ENCODE results near the gene SOHLH1.

DNA sequence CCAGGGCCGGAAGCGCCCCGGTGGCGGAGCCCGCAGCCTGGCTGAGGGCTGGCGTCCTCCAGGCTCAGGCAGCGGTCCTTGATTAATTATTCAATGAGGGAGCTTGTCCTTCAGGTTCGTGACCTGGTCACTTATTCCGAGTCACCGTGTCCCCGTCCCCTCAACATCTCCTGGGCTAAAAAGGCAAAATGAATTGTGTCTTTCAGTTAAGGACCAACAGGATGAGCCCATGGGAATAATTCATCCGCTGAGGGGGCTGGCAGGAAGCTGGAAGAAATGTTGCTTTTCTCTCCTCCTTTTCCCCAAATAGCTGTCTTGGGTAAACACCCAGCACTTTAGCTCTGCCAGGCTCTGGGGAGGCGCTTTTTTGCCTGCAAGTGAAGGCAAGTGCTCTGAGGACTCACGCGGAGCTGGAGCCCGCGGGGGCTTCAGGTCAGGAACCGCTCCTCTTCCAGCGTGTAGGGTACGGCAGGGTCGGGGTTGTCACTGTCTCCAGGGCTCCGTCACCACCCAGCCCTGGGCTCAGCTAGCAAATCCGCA lies 15.8 kb upstream of the SOHLH1 start:
- TF ChIP-seq GATA2 (IDR thresholded peaks at IDR 0.05; ENCODE audit: low read depth, low read length), result no peak
- TF ChIP-seq GATA3 (IDR thresholded peaks at IDR 0.05; ENCODE audit: low read depth, low read length), result no peak

Data from SH-SY5Y (cell line).